Glutamatergic neuron (in vitro differentiated cells): ENCODE results near the gene CCR5AS.

Source experiments
- DNase-seq: peaks from one replicate; pipeline ENCODE4 v3.0.0; 2022
- H3K27ac Mint-ChIP-seq: one replicate; pipeline ENCODE4 v1.8.0; 2020; ENCODE audit warnings: mild to moderate bottlenecking, mixed read lengths, inconsistent platforms; ENCODE audit not compliant: unreplicated experiment
- H3K27me3 Mint-ChIP-seq: one replicate; pipeline ENCODE4 v1.8.0; 2020; ENCODE audit warnings: mild to moderate bottlenecking, moderate library complexity, mixed read lengths, inconsistent platforms; ENCODE audit not compliant: unreplicated experiment
- H3K36me3 Mint-ChIP-seq: one replicate; pipeline ENCODE4 v1.8.0; 2020; ENCODE audit warnings: mild to moderate bottlenecking, mixed read lengths, inconsistent platforms; ENCODE audit not compliant: unreplicated experiment
- H3K4me1 Mint-ChIP-seq: one replicate; pipeline ENCODE4 v1.8.0; 2020; ENCODE audit warnings: mild to moderate bottlenecking, low read depth, mixed read lengths, inconsistent platforms; ENCODE audit not compliant: unreplicated experiment
- H3K4me3 Mint-ChIP-seq: one replicate; pipeline ENCODE4 v1.8.0; 2020; ENCODE audit warnings: mild to moderate bottlenecking, mixed read lengths, inconsistent platforms; ENCODE audit not compliant: unreplicated experiment
- H3K9me3 Mint-ChIP-seq: one replicate; pipeline ENCODE4 v1.8.0; 2020; ENCODE audit warnings: mild to moderate bottlenecking, moderate library complexity, mixed read lengths, inconsistent platforms; ENCODE audit not compliant: unreplicated experiment
- TF ChIP-seq, protein P1 (sequence below): fragments of 200-600 bp; sonication (generic); IDR thresholded peaks from one replicate; pipeline ENCODE4 v1.5.0; 2021; ENCODE audit not compliant: partially characterized antibody, unreplicated experiment

The CCR5AS gene

GRCh38 chr3:46399557-46399956 lies 7.3 kb downstream of the CCR5AS start:
- H3K4me1 Mint-ChIP-seq, result no peaks in the 10 kb centered on the region

GRCh38 chr3:46399098-46399497 lies 7.8 kb downstream of the CCR5AS start:
- Mint-ChIP-seq H3K27me3 (no peaks in the 10 kb centered on the region), H3K4me3 (no peak overlapping the region), H3K36me3 (no peaks in the 10 kb centered on the region), H3K9me3 (no peaks in the 10 kb centered on the region), H3K4me1 (no peaks in the 10 kb centered on the region), H3K27ac (no peak overlapping the region)
- TF ChIP-seq, protein P1, sequence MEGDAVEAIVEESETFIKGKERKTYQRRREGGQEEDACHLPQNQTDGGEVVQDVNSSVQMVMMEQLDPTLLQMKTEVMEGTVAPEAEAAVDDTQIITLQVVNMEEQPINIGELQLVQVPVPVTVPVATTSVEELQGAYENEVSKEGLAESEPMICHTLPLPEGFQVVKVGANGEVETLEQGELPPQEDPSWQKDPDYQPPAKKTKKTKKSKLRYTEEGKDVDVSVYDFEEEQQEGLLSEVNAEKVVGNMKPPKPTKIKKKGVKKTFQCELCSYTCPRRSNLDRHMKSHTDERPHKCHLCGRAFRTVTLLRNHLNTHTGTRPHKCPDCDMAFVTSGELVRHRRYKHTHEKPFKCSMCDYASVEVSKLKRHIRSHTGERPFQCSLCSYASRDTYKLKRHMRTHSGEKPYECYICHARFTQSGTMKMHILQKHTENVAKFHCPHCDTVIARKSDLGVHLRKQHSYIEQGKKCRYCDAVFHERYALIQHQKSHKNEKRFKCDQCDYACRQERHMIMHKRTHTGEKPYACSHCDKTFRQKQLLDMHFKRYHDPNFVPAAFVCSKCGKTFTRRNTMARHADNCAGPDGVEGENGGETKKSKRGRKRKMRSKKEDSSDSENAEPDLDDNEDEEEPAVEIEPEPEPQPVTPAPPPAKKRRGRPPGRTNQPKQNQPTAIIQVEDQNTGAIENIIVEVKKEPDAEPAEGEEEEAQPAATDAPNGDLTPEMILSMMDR, result no peak
- DNase-seq, result no peak

More at GRCh38 chr3:46399557-46399956, 7.3 kb downstream of the CCR5AS start:
- no peak overlapping the region for H3K27ac Mint-ChIP-seq
- no peaks in the 10 kb centered on the region for H3K36me3 Mint-ChIP-seq
- DNase-seq, result no peak
- H3K27me3 Mint-ChIP-seq, result no peaks in the 10 kb centered on the region
- no peak overlapping the region for H3K4me3 Mint-ChIP-seq
- TF ChIP-seq, protein P1, result no peak
- no peaks in the 10 kb centered on the region for H3K9me3 Mint-ChIP-seq

- Mint-ChIP-seq H3K9me3 (peaks cover 2% of the 10 kb centered on the region), H3K36me3 (no peaks in the 10 kb centered on the region)
- TF ChIP-seq, protein P1, result no peak
Observed at GRCh38 chr3:46398186-46398955, 8.5 kb downstream of the CCR5AS start.

GRCh38 chr3:46397111-46397510 lies 9.8 kb downstream of the CCR5AS start:
- Mint-ChIP-seq H3K4me1 (no peaks in the 10 kb centered on the region), H3K9me3 (peaks cover 2% of the 10 kb centered on the region), H3K27ac (no peak overlapping the region), H3K36me3 (no peaks in the 10 kb centered on the region), H3K4me3 (no peak overlapping the region), H3K27me3 (peaks cover 2% of the 10 kb centered on the region)
- DNase-seq, result no peak
- TF ChIP-seq, protein P1, result no peak

More at GRCh38 chr3:46398186-46398955, 8.5 kb downstream of the CCR5AS start:
- no peaks in the 10 kb centered on the region for H3K27me3 Mint-ChIP-seq
- no peak overlapping the region for H3K4me3 Mint-ChIP-seq
- no peak for DNase-seq
- no peak overlapping the region for H3K27ac Mint-ChIP-seq
- no peaks in the 10 kb centered on the region for H3K4me1 Mint-ChIP-seq

DNA sequence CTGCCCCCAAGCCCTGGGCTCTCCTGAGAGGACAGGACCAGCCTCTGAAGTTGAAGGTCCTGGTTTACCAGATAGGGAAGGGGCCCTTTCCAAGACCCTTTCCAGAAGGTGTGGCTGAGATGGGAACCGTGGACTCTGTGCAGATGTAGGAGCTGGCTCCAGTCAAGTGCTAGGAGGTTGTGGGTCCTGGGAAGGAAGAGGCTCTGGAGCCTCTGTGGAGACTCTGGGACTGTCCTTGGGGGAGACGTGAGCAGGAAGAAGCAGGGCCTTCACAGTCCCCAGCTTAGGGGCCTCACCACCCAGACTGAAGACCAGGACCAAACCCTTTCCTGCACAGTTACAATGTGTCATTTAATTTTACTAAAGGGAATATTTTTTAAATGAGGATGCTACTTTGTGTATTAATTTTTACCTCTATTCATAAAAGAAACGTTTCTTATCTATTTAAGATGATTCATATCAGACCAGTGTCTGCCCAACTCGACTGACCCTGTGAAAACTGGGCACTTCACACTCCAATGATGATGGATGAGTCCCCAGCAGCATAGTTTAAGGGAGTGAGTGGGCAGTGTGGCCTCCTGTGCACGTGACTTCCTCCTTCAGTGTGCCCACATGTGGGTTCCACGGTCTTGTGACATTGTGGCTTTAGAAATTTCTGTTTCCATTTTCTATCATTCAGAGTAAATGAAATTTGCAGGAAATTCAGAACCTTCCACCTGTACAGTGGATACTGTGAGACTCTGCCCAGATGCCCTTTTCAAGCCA lies 10.9 kb downstream of the CCR5AS start:
- H3K4me1 Mint-ChIP-seq, result no peaks in the 10 kb centered on the region
- H3K27ac Mint-ChIP-seq, result no peak overlapping the region
- peaks cover 2% of the 10 kb centered on the region for H3K9me3 Mint-ChIP-seq
- H3K27me3 Mint-ChIP-seq, result peaks cover 2% of the 10 kb centered on the region
- TF ChIP-seq, protein P1, result no peak
- no peaks in the 10 kb centered on the region for H3K36me3 Mint-ChIP-seq
- no peak for DNase-seq
- no peak overlapping the region for H3K4me3 Mint-ChIP-seq
